HepG2 (cell line): ENCODE measurements around the gene ADAMTS12. TPM values are rescaled to one million over a fixed set of nuclear protein-coding genes. Genes with fewer than 3 reads are reported as not detected.

Source experiments
- ETV5 ChIP-seq: IDR thresholded peaks from 2 replicates; pipeline ENCODE4 v1.6.1; 2018; ENCODE audit warnings: missing biosample characterization, missing genetic modification reagents, inconsistent platforms, borderline replicate concordance
- ZSCAN30 ChIP-seq: sonication (generic); formaldehyde crosslinking; IDR thresholded peaks from 2 replicates; pipeline ENCODE4 v1.5.0; 2020; ENCODE audit warnings: mild to moderate bottlenecking, missing genetic modification reagents
- polyA plus RNA-seq, 8 experiments: library from polyadenylated mRNA; depleted of rRNA in 3 of 8; stranded (reverse) in 7 of 8; unstranded in 1 of 8; fragments of >200 nt; fragmentation: Illumina TruSeq in 4 of 8; extraction: Trizol in 4 of 8; gene quantifications; 2 replicates each; pipeline versions ENCODE4 v1.2.1 to v1.2.3, GENCODE V29; 2011 to 2016; ENCODE audit warnings: low read depth in 4 of 8, missing spikeins in 1 of 8, mixed read lengths in 1 of 8; ENCODE audit not compliant: insufficient read depth in 1 of 8
- total RNA-seq, 5 experiments: library from RNA; depleted of rRNA; stranded (reverse); fragments of >200 nt; fragmentation: Illumina TruSeq; extraction: Trizol; gene quantifications; 2 replicates each; pipeline ENCODE4 v1.2.3, GENCODE V29; 2016; ENCODE audit warnings: low read depth in 1 of 5
- TF ChIP-seq, protein P1 (sequence below): sonication (generic); formaldehyde crosslinking; IDR thresholded peaks from 2 replicates; pipeline ENCODE4 v1.4.0; 2020; ENCODE audit warnings: missing genetic modification reagents
- TF ChIP-seq, protein P2 (sequence below): sonication (generic); formaldehyde crosslinking; IDR thresholded peaks from 2 replicates; pipeline ENCODE4 v1.8.0; 2022; ENCODE audit warnings: mild to moderate bottlenecking, missing genetic modification reagents
- TF ChIP-seq, protein P3 (sequence below): sonication (generic); formaldehyde crosslinking; IDR thresholded peaks from 2 replicates; pipeline ENCODE4 v1.4.0; 2020; ENCODE audit warnings: missing genetic modification reagents, borderline replicate concordance

The ADAMTS12 gene
- total and polyA plus RNA-seq, 2 of the 13 experiments (the other 11 are each of a cell fraction or from before 2014, with no cell fraction given): 0.03 TPM; not detected in 1

DNA sequence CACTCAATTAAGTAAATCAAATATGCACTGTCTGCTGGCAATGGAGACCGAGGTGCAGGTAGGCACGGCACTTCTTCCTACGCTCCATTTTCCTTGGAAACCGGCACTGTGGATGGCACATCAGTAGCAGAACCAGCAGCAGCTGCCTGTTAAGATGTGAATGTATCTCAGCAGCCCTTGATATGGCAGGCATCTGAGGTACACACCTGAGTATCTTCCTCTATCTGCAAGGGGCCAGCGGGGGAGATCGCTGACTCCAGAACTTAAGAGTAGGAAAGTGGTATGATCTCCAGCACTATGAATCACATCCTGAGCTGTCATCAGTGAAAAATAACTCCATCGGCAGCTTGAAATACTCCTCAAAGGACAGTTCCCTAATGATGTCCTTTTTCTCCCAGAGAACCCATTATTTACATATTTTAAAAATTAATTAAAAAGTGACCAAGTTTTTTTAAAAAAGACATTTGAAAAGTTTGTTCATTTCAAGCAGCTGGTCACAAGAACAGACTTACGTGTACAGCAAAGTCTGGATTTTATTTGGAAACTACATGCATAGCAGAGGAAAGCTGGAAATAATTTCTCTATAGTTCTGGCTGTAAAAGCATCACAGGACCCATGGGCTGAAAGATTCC is 97.1 kb downstream of the ADAMTS12 start (continued):
- TF ChIP-seq, protein P1, sequence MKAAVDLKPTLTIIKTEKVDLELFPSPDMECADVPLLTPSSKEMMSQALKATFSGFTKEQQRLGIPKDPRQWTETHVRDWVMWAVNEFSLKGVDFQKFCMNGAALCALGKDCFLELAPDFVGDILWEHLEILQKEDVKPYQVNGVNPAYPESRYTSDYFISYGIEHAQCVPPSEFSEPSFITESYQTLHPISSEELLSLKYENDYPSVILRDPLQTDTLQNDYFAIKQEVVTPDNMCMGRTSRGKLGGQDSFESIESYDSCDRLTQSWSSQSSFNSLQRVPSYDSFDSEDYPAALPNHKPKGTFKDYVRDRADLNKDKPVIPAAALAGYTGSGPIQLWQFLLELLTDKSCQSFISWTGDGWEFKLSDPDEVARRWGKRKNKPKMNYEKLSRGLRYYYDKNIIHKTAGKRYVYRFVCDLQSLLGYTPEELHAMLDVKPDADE: no peak
- TF ChIP-seq, protein P2, sequence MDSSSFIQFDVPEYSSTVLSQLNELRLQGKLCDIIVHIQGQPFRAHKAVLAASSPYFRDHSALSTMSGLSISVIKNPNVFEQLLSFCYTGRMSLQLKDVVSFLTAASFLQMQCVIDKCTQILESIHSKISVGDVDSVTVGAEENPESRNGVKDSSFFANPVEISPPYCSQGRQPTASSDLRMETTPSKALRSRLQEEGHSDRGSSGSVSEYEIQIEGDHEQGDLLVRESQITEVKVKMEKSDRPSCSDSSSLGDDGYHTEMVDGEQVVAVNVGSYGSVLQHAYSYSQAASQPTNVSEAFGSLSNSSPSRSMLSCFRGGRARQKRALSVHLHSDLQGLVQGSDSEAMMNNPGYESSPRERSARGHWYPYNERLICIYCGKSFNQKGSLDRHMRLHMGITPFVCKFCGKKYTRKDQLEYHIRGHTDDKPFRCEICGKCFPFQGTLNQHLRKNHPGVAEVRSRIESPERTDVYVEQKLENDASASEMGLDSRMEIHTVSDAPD (CRISPR knock-in tag): no peak
- TF ChIP-seq, protein P3, sequence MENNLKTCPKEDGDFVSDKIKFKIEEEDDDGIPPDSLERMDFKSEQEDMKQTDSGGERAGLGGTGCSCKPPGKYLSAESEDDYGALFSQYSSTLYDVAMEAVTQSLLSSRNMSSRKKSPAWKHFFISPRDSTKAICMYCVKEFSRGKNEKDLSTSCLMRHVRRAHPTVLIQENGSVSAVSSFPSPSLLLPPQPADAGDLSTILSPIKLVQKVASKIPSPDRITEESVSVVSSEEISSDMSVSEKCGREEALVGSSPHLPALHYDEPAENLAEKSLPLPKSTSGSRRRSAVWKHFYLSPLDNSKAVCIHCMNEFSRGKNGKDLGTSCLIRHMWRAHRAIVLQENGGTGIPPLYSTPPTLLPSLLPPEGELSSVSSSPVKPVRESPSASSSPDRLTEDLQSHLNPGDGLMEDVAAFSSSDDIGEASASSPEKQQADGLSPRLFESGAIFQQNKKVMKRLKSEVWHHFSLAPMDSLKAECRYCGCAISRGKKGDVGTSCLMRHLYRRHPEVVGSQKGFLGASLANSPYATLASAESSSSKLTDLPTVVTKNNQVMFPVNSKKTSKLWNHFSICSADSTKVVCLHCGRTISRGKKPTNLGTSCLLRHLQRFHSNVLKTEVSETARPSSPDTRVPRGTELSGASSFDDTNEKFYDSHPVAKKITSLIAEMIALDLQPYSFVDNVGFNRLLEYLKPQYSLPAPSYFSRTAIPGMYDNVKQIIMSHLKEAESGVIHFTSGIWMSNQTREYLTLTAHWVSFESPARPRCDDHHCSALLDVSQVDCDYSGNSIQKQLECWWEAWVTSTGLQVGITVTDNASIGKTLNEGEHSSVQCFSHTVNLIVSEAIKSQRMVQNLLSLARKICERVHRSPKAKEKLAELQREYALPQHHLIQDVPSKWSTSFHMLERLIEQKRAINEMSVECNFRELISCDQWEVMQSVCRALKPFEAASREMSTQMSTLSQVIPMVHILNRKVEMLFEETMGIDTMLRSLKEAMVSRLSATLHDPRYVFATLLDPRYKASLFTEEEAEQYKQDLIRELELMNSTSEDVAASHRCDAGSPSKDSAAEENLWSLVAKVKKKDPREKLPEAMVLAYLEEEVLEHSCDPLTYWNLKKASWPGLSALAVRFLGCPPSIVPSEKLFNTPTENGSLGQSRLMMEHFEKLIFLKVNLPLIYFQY (CRISPR knock-in tag): no peak
- TF ChIP-seq ZSCAN30 (no peak), ETV5 (CRISPR knock-in tag) (no peak)
